ENCODE data around the gene PCMTD2. TPM values are rescaled to one million over a fixed set of nuclear protein-coding genes. Genes with fewer than 3 reads are reported as not detected.

PCMTD2 gene
- total RNA-seq, 1 experiment from 2014 or later, result 42.4 TPM

- peaks cover 11% of the 10 kb centered on the region for H3K27me3 ChIP-seq
- no peak overlapping the region for H3K4me3 ChIP-seq
- H3K36me3 ChIP-seq, result no peaks in the 10 kb centered on the region
- no peak for DNase-seq
- no peaks in the 10 kb centered on the region for H3K9me3 ChIP-seq
Measured at GRCh38 chr20:64244870-64245603, 10.5 kb upstream of the PCMTD2 start.

GRCh38 chr20:64245746-64246595 is 9.6 kb upstream of the PCMTD2 start:
- H3K36me3 ChIP-seq, result no peaks in the 10 kb centered on the region
- DNase-seq, result no peak
- no peak overlapping the region for H3K4me3 ChIP-seq
- no peaks in the 10 kb centered on the region for H3K9me3 ChIP-seq
- H3K27me3 ChIP-seq, result peaks cover 21% of the 10 kb centered on the region

DNA sequence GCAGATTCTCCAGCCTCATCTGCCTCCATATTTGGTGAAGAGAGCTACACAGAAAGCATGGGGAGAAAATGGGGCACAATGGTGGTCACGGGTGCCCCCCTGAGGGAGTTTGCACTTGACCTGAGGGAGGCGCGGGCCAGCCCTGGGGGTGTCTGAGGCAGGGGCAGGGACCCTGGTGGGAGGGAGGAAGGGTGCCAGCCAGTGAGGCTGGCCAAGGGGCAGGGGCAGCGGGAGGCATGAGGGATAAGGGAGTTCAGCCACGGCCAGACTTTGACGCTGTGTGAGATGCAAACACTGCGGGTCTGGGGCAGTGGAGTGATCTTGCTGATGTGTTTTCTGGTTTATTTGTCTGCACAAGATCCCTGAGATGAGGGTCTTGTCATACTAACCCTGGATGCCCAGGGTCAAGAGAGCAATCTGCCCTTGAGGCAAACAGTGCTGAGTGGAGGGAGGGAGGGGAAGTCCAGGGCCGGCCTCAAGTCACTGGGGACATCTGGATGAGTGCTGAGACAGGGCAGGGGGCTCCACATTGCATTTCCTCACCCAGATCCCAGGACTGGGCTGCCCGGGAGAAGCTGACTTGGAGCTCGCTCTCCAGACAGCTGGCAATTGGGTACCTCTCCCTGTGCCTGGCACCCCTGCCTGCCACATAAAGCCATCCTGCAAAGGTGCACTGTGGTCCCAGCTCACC is 8.8 kb upstream of the PCMTD2 start:
- H3K4me3 ChIP-seq, result no peak overlapping the region
- no peak for DNase-seq
- H3K36me3 ChIP-seq, result no peaks in the 10 kb centered on the region
- H3K27me3 ChIP-seq, result peaks cover 24% of the 10 kb centered on the region
- no peaks in the 10 kb centered on the region for H3K9me3 ChIP-seq

- no peak overlapping the region for H3K4me3 ChIP-seq
- no peaks in the 10 kb centered on the region for H3K9me3 ChIP-seq
- peaks cover 24% of the 10 kb centered on the region for H3K27me3 ChIP-seq
- DNase-seq, result no peak
- H3K36me3 ChIP-seq, result no peaks in the 10 kb centered on the region
Measured at GRCh38 chr20:64247307-64247618, 8.3 kb upstream of the PCMTD2 start.

GRCh38 chr20:64247970-64248841 is 7.3 kb upstream of the PCMTD2 start:
- H3K4me3 ChIP-seq, result no peak overlapping the region
- DNase-seq, result no peak
- H3K27me3 ChIP-seq, result peaks cover 24% of the 10 kb centered on the region
- no peaks in the 10 kb centered on the region for H3K36me3 ChIP-seq
- no peaks in the 10 kb centered on the region for H3K9me3 ChIP-seq

- Histone ChIP-seq H3K27me3 (peaks cover 21% of the 10 kb centered on the region), H3K36me3 (no peaks in the 10 kb centered on the region), H3K4me3 (no peak overlapping the region), H3K9me3 (no peaks in the 10 kb centered on the region)
- DNase-seq, result no peak
Measured at GRCh38 chr20:64250027-64250426, 5.5 kb upstream of the PCMTD2 start.

DNA sequence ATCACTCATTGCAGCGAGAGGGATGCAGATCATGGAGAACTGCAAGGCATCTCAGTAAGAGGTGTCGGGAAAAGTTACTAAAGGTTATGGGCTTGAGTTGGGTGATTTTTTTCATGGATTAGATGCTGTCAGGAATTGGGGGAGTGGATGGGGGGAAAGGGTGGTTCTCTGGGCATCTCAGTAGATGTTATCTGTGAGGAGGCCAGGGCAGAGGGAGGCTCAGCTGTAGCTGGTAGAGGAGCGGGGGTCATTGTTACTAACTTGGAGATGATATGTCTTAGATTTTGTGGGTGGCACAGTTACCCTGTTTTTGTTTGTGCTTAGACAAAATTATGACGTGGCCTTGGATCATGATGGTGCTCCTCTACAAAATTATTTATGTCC is 2.6 kb upstream of the PCMTD2 start:
- peaks cover 19% of the 10 kb centered on the region for H3K27me3 ChIP-seq
- H3K9me3 ChIP-seq, result no peaks in the 10 kb centered on the region
- H3K4me3 ChIP-seq, result no peak overlapping the region
- DNase-seq, result no peak
- no peaks in the 10 kb centered on the region for H3K36me3 ChIP-seq

GRCh38 chr20:64253443-64253842 is 2.1 kb upstream of the PCMTD2 start:
- Histone ChIP-seq H3K4me3 (no peak overlapping the region), H3K9me3 (no peaks in the 10 kb centered on the region), H3K27me3 (peaks cover 19% of the 10 kb centered on the region), H3K36me3 (no peaks in the 10 kb centered on the region)
- DNase-seq, result no peak

DNA sequence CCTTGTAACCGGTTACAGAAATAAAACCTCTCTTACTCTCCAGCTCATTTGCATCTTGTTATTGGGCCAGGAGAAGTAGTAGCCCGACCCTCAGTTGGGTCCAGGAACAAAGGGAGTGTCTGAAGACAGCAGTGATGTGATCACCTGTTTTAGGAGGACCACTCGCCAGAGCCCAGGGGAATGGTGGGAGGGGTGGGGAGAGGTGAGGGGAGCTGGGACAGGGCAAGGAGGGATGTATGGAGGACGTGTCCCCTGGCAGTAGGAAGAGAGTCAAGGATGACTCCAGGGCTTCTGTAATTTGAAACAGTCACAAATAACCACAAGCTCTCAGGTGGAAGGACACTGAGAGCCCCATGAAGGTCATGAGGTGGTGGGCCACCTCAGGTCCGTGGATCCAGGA is 1.4 kb upstream of the PCMTD2 start:
- Histone ChIP-seq H3K27me3 (peaks cover 18% of the 10 kb centered on the region), H3K4me3 (no peak overlapping the region), H3K36me3 (no peaks in the 10 kb centered on the region), H3K9me3 (no peaks in the 10 kb centered on the region)
- no peak for DNase-seq

GRCh38 chr20:64254571-64255360 is 782 bp upstream of the PCMTD2 start:
- Histone ChIP-seq H3K9me3 (no peaks in the 10 kb centered on the region), H3K36me3 (no peaks in the 10 kb centered on the region), H3K4me3 (peak overlapping the region; percentile 97), H3K27me3 (peaks cover 16% of the 10 kb centered on the region)
- DNase-seq, result no peak

- no peaks in the 10 kb centered on the region; the same call in 1 of the 2 replicates for H3K36me3 ChIP-seq
- H3K9me3 ChIP-seq, result no peaks in the 10 kb centered on the region
- H3K27me3 ChIP-seq, result no peaks in the 10 kb centered on the region; the same call in 1 of the 2 replicates
- DNase-seq, result no peak
- peak overlapping the region; percentile 97 for H3K4me3 ChIP-seq
Measured at GRCh38 chr20:64256282-64256935, 861 bp downstream of the PCMTD2 start.

- no peak overlapping the region for H3K4me3 ChIP-seq
- DNase-seq, result no peak
Measured at GRCh38 chr20:64257107-64257757, 1.7 kb downstream of the PCMTD2 start.

DNA sequence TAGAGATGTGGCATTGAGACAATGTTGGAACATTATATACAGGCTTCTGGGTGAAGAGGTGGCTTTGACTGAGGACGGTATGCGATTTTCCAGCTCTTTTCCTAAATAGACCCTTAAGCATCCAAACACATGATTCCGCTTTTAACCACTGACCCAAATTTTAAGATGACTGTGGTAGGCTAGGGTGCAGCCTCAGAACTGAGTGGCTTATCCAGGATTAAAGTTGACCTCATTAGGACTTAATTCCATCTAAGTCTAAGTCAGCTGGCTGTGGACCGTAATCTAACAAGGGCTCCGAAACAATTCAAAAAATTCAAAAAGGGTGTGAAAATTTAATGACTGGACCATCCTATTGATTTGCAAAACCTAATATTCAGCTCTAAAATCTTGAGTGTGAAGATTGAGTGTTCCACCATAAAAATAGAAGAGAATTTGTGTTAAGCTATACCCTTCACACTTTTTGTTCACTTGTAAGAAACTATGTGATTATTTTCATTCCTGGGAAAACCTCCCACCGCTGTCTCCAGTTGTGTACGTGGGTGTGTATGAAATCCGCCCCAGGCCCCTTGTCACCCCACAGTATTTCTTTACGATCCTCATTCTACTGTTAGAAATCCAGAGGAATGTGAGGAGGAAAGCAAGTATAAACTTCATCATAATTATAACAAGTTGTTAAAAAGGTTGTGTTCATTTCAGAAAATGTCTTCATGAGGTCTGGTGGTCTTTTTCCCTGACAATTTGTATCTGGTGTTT is 2.7 kb downstream of the PCMTD2 start:
- Histone ChIP-seq H3K4me3 (no peak overlapping the region), H3K27me3 (no peaks in the 10 kb centered on the region), H3K36me3 (peaks cover 2% of the 10 kb centered on the region; the same call in 1 of the 2 replicates), H3K9me3 (no peaks in the 10 kb centered on the region)
- DNase-seq, result no peak

More at GRCh38 chr20:64257107-64257757, 1.7 kb downstream of the PCMTD2 start:
- no peaks in the 10 kb centered on the region for H3K9me3 ChIP-seq
- H3K27me3 ChIP-seq, result no peaks in the 10 kb centered on the region
- peaks cover 2% of the 10 kb centered on the region; the same call in 1 of the 2 replicates for H3K36me3 ChIP-seq

DNA sequence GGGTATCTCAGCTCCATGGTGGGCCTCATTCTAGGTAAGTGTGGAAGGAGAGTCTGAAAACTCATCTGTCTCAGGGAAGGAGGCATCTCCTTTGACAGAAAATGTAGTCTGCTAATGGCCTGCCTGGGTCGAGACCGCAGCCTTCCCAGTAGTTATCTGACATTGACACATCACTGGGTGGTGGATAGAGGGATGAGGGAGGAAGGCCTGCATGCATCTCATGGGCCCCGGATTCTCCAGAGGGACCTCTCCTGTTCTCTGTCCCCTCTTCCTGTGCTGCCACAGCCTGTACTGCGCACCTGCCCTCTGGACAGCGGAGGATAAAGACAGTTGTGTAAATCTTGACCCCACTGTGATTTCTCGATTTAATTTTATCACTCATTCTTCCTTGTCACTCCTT is 4.7 kb downstream of the PCMTD2 start:
- no peaks in the 10 kb centered on the region for H3K9me3 ChIP-seq
- DNase-seq, result no peak
- H3K36me3 ChIP-seq, result peaks cover 7% of the 10 kb centered on the region
- H3K27me3 ChIP-seq, result no peaks in the 10 kb centered on the region
- H3K4me3 ChIP-seq, result no peak overlapping the region
